ENCODE results near the gene S100A12.

DNA sequence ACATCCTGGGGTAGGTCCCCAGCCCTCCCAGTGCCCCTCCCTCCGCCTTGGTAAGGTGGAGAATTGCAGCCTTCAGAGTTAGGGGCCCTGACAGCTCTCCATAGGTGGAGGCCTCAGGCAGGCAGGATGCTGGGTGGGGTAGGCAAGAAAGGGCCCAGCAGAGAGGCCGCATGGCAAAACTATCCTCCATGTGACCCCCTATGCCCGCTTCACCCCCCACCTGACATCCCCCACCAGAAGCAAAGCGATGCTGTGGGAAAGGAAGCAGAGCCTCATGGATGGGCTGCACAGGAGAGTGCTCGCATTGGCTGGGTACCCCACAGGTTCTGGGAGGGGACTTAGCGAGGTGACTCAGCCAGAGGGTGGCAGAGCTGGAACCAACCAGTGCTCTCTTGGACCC, 16.2 kb downstream of the S100A12 start:
- TF ChIP-seq, protein P1, sequence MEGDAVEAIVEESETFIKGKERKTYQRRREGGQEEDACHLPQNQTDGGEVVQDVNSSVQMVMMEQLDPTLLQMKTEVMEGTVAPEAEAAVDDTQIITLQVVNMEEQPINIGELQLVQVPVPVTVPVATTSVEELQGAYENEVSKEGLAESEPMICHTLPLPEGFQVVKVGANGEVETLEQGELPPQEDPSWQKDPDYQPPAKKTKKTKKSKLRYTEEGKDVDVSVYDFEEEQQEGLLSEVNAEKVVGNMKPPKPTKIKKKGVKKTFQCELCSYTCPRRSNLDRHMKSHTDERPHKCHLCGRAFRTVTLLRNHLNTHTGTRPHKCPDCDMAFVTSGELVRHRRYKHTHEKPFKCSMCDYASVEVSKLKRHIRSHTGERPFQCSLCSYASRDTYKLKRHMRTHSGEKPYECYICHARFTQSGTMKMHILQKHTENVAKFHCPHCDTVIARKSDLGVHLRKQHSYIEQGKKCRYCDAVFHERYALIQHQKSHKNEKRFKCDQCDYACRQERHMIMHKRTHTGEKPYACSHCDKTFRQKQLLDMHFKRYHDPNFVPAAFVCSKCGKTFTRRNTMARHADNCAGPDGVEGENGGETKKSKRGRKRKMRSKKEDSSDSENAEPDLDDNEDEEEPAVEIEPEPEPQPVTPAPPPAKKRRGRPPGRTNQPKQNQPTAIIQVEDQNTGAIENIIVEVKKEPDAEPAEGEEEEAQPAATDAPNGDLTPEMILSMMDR (IDR thresholded peaks at IDR 0.05; ENCODE audit: insufficient read depth, low read length, poor library complexity, severe bottlenecking), result no peak
- no peak for TF ChIP-seq EZH2phosphoT487 (conservative IDR thresholded peaks at IDR 0.05; ENCODE audit: low read length)

Data from SU-DHL-6 (cell line).